HG03095 (cell line): Measurements from ENCODE around the gene TMC1.
"Not testable (repeated sequence)": the region's sequence is repeated elsewhere in the genome, so short reads cannot be mapped to it uniquely, and the experiment has no call there.

Source experiments
- ATAC-seq: cut with Tn5 transposase; IDR thresholded peaks from one replicate; pipeline ENCODE4 v1.9.1; 2021; ENCODE audit warnings: moderate library complexity; ENCODE audit not compliant: unreplicated experiment

TMC1 gene

GRCh38 chr9:72521416-72521815 lies at the start of gene TMC1:
TMC1 (plus strand) TSS chr9:72521608; CDS start chr9:72648649, 127,041 bp downstream.
- ATAC-seq = not testable (repeated sequence)

GRCh38 chr9:72473474-72474261 lies 47.7 kb upstream of the TMC1 start:
- ATAC-seq = peak; percentile 95

GRCh38 chr9:72474676-72475075 lies 46.7 kb upstream of the TMC1 start:
- no peak for ATAC-seq

- no peak for ATAC-seq
Measured at GRCh38 chr9:72476100-72476499, 45.3 kb upstream of the TMC1 start.

GRCh38 chr9:72476617-72477437 lies 44.6 kb upstream of the TMC1 start:
- ATAC-seq = no peak

GRCh38 chr9:72477930-72478518 lies 43.4 kb upstream of the TMC1 start:
- no peak for ATAC-seq

- ATAC-seq = no peak
Measured at GRCh38 chr9:72478966-72479365, 42.4 kb upstream of the TMC1 start.

- ATAC-seq = not testable (repeated sequence)
Measured at GRCh38 chr9:72480261-72480660, 41.1 kb upstream of the TMC1 start.

- no peak for ATAC-seq
Measured at GRCh38 chr9:72480921-72481320, 40.5 kb upstream of the TMC1 start.

GRCh38 chr9:72485821-72486593 lies 35.4 kb upstream of the TMC1 start:
- ATAC-seq = no peak

GRCh38 chr9:72486594-72486955 lies 34.8 kb upstream of the TMC1 start:
- ATAC-seq = no peak

GRCh38 chr9:72487665-72488064 lies 33.7 kb upstream of the TMC1 start:
- ATAC-seq = not testable (repeated sequence)

GRCh38 chr9:72489986-72490385 lies 31.4 kb upstream of the TMC1 start:
- no peak for ATAC-seq

GRCh38 chr9:72491242-72491641 lies 30.2 kb upstream of the TMC1 start:
- no peak for ATAC-seq

GRCh38 chr9:72494051-72494450 lies 27.4 kb upstream of the TMC1 start:
- ATAC-seq = no peak

- no peak for ATAC-seq
Measured at GRCh38 chr9:72497447-72498046, 23.9 kb upstream of the TMC1 start.

GRCh38 chr9:72506615-72507014 lies 14.8 kb upstream of the TMC1 start:
- ATAC-seq = no peak

GRCh38 chr9:72509053-72509452 lies 12.4 kb upstream of the TMC1 start:
- ATAC-seq = no peak

GRCh38 chr9:72509635-72510034 lies 11.8 kb upstream of the TMC1 start:
- peak; percentile 92 for ATAC-seq

GRCh38 chr9:72521011-72521410 lies 397 bp upstream of the TMC1 start:
- not testable (repeated sequence) for ATAC-seq
